Neural cell (in vitro differentiated cells): Measurements from ENCODE around the gene TRNAU1AP. TPM values are rescaled to one million over a fixed set of nuclear protein-coding genes. Genes with fewer than 3 reads are reported as not detected.
"Not testable (repeated sequence)": the region's sequence is repeated elsewhere in the genome, so short reads cannot be mapped to it uniquely, and the experiment has no call there.

Experiments
- H2AFZ ChIP-seq: fragments of 200-600, 300-800 bp; sonication (generic), shearing (Covaris generic); 2 replicates; pipeline ENCODE4 v1.6.0; 2014; ENCODE audit warnings: low read depth, mild to moderate bottlenecking, antibody characterized with exemption, low read length, moderate library complexity
- H3F3A ChIP-seq: fragments of 200-600 bp; shearing (Covaris generic); 2 replicates; pipeline ENCODE4 v1.6.1; 2016; ENCODE audit warnings: mild to moderate bottlenecking, moderate library complexity, mixed read lengths, antibody characterized with exemption, low read length; ENCODE audit not compliant: insufficient read depth, poor library complexity, severe bottlenecking
- H3K27ac ChIP-seq: fragments of 200-600, 300-800 bp; sonication (generic), shearing (Covaris generic); 2 replicates; pipeline ENCODE4 v1.5.1; 2014; ENCODE audit warnings: mild to moderate bottlenecking, low read length, moderate library complexity
- H3K27me3 ChIP-seq: fragments of 300-800, 200-600 bp; sonication (generic), shearing (Covaris generic); 2 replicates; pipeline ENCODE4 v1.6.0; 2014; ENCODE audit warnings: mild to moderate bottlenecking, low read depth, low read length, moderate library complexity; ENCODE audit not compliant: insufficient read depth
- H3K36me3 ChIP-seq: fragments of 300-800, 200-600 bp; sonication (generic), shearing (Covaris generic); 2 replicates; pipeline ENCODE4 v1.5.1; 2014; ENCODE audit warnings: mild to moderate bottlenecking, antibody characterized with exemption, low read length, moderate library complexity; ENCODE audit not compliant: insufficient read depth
- H3K4me2 ChIP-seq: fragments of 300-800, 200-600 bp; sonication (generic), shearing (Covaris generic); 2 replicates; pipeline ENCODE4 v1.6.0; 2014; ENCODE audit warnings: mild to moderate bottlenecking, low read length
- H3K4me3 ChIP-seq: fragments of 300-800, 200-600 bp; sonication (generic), shearing (Covaris generic); 2 replicates; pipeline ENCODE4 v1.5.1; 2014; ENCODE audit warnings: mild to moderate bottlenecking, low read length, moderate library complexity
- H3K79me2 ChIP-seq: fragments of 200-600 bp; shearing (Covaris generic); replicated peaks from 2 replicates; pipeline ENCODE4 v1.6.0; 2014; ENCODE audit warnings: mild to moderate bottlenecking, low read length, moderate library complexity; ENCODE audit not compliant: insufficient read depth
- H3K9ac ChIP-seq: fragments of 300-800, 200-600 bp; sonication (generic), shearing (Covaris generic); 2 replicates; pipeline ENCODE4 v1.6.1; 2016; ENCODE audit warnings: mild to moderate bottlenecking, low read length, mixed read lengths
- H3K9me2 ChIP-seq: fragments of 200-600 bp; shearing (Covaris generic); 2 replicates; pipeline ENCODE4 v1.6.1; 2016; ENCODE audit warnings: mild to moderate bottlenecking, low read length, mixed read lengths; ENCODE audit not compliant: insufficient read depth
- H3K9me3 ChIP-seq: fragments of 200-600, 300-800 bp; sonication (generic), shearing (Covaris generic); 2 replicates; pipeline ENCODE4 v1.6.1; 2016; ENCODE audit warnings: mild to moderate bottlenecking, mixed run types, low read length, moderate library complexity, mixed read lengths
- H4K20me1 ChIP-seq: fragments of 200-600 bp; shearing (Covaris generic); 2 replicates; pipeline ENCODE4 v1.6.1; 2016; ENCODE audit warnings: mild to moderate bottlenecking, mixed run types; ENCODE audit not compliant: insufficient read depth
- EP300 ChIP-seq: fragments of 450-650 bp; conservative IDR thresholded peaks from 2 replicates; pipeline ENCODE4 v1.6.1; 2014; ENCODE audit warnings: antibody characterized with exemption, mild to moderate bottlenecking, moderate library complexity; ENCODE audit not compliant: poor library complexity, severe bottlenecking
- EZH2 ChIP-seq: fragments of 200-600, 300-800 bp; shearing (Covaris generic), sonication (generic); IDR thresholded peaks from 2 replicates; pipeline ENCODE4 v1.6.1; 2014; ENCODE audit warnings: antibody characterized with exemption, low read length, borderline replicate concordance, mild to moderate bottlenecking; ENCODE audit not compliant: insufficient read depth, poor library complexity, severe bottlenecking
- MXI1 ChIP-seq: fragments of 450-650 bp; conservative IDR thresholded peaks from 2 replicates; pipeline ENCODE4 v1.6.1; 2014; ENCODE audit warnings: antibody characterized with exemption, mild to moderate bottlenecking; ENCODE audit not compliant: poor library complexity, severe bottlenecking
- POLR2AphosphoS5 ChIP-seq: IDR thresholded peaks from 2 replicates; pipeline ENCODE4 v1.6.1; 2012
- RAD21 ChIP-seq: fragments of 450-650 bp; conservative IDR thresholded peaks from 2 replicates; pipeline ENCODE4 v1.6.1; 2014; ENCODE audit warnings: antibody characterized with exemption, mild to moderate bottlenecking, moderate library complexity
- SMC3 ChIP-seq: fragments of 450-650 bp; conservative IDR thresholded peaks from 2 replicates; pipeline ENCODE4 v1.6.1; 2014; ENCODE audit warnings: antibody characterized with exemption, mild to moderate bottlenecking, moderate library complexity; ENCODE audit not compliant: poor library complexity
- TAF1 ChIP-seq: IDR thresholded peaks from 2 replicates; pipeline ENCODE4 v1.6.1; 2012; ENCODE audit warnings: low read depth
- polyA plus RNA-seq: library from polyadenylated mRNA; depleted of rRNA; stranded (reverse); fragments of >200 nt; gene quantifications from 2 replicates; pipeline ENCODE4 v1.2.3, GENCODE V29; 2014
- TF ChIP-seq, protein P1 (sequence below): fragments of 450-650 bp; IDR thresholded peaks from 2 replicates; pipeline ENCODE4 v1.5.1; 2014; ENCODE audit warnings: antibody characterized with exemption, mild to moderate bottlenecking, moderate library complexity; ENCODE audit not compliant: poor library complexity, severe bottlenecking
- TF ChIP-seq, protein P2 (sequence below): IDR thresholded peaks from 2 replicates; pipeline ENCODE4 v1.6.1; 2012; ENCODE audit warnings: borderline replicate concordance

The TRNAU1AP gene
- polyA plus RNA-seq, 1 donor from 2014 or later: 91.6 TPM

DNA sequence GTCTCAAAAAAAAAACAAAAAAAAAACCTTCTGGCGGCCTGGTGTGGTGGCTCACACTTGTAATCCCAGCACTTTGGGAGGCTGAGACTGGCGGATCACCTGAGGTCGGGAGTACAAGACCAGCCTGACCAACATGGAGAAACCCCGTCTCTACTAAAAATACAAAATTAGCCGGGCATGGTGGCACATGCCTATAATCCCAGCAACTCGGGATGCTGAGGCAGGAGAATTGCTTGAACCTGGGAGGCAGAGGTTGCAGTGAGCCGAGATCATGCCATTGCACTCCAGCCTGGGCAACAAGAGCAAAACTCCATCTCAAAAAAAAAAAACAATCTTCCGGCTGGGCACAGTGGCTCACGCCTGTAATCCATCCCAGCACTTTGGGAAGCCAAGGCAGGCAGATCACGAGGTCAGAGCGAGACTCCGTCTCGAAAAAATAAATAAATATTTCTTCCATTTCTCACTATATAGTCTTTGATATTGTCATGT lies 38.4 kb upstream of the TRNAU1AP start:
- H3K9me3 ChIP-seq, H2AFZ ChIP-seq, H3K27me3 ChIP-seq, H3K9me2 ChIP-seq, H3K9ac ChIP-seq, H4K20me1 ChIP-seq, H3K4me2 ChIP-seq, H3K4me3 ChIP-seq, H3K36me3 ChIP-seq, H3K27ac ChIP-seq, H3K79me2 ChIP-seq, H3F3A ChIP-seq: not testable (repeated sequence)

DNA sequence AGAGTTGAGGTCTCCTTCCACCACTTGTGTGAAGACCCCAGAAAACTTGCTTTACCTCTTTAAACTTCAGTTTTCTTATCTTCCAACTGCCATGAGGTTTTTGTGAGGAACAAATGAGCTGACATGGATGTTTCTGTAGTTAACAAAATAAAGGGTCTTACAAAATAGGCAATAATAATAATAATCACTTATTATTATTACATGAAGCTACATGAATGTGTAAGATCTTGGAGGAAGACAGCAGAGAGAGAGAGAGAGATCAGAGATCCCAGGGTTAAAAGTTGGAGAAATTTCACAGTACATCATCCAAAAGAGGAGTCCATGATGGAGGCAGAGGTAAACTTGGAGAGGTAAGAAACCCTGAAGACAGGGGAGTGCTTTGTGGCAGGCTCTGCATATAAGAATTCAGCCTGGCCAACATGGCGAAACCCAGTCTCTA lies 36.3 kb upstream of the TRNAU1AP start:
- Histone ChIP-seq H2AFZ (no peak overlapping the region), H3K4me2 (no peak overlapping the region), H4K20me1 (no peaks in the 10 kb centered on the region), H3K9me3 (no peaks in the 10 kb centered on the region), H3K79me2 (peaks cover 14% of the 10 kb centered on the region), H3K4me3 (no peak overlapping the region), H3K36me3 (no peaks in the 10 kb centered on the region), H3K27me3 (no peaks in the 10 kb centered on the region), H3K27ac (no peak overlapping the region), H3K9ac (no peak overlapping the region), H3K9me2 (no peaks in the 10 kb centered on the region), H3F3A (no peaks in the 10 kb centered on the region)
- TF ChIP-seq MXI1 (no peak), SMC3 (no peak), RAD21 (no peak), TAF1 (no peak), EP300 (no peak), EZH2 (no peak), POLR2AphosphoS5 (no peak)
- TF ChIP-seq, protein P1, sequence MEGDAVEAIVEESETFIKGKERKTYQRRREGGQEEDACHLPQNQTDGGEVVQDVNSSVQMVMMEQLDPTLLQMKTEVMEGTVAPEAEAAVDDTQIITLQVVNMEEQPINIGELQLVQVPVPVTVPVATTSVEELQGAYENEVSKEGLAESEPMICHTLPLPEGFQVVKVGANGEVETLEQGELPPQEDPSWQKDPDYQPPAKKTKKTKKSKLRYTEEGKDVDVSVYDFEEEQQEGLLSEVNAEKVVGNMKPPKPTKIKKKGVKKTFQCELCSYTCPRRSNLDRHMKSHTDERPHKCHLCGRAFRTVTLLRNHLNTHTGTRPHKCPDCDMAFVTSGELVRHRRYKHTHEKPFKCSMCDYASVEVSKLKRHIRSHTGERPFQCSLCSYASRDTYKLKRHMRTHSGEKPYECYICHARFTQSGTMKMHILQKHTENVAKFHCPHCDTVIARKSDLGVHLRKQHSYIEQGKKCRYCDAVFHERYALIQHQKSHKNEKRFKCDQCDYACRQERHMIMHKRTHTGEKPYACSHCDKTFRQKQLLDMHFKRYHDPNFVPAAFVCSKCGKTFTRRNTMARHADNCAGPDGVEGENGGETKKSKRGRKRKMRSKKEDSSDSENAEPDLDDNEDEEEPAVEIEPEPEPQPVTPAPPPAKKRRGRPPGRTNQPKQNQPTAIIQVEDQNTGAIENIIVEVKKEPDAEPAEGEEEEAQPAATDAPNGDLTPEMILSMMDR: no peak
- TF ChIP-seq, protein P2, sequence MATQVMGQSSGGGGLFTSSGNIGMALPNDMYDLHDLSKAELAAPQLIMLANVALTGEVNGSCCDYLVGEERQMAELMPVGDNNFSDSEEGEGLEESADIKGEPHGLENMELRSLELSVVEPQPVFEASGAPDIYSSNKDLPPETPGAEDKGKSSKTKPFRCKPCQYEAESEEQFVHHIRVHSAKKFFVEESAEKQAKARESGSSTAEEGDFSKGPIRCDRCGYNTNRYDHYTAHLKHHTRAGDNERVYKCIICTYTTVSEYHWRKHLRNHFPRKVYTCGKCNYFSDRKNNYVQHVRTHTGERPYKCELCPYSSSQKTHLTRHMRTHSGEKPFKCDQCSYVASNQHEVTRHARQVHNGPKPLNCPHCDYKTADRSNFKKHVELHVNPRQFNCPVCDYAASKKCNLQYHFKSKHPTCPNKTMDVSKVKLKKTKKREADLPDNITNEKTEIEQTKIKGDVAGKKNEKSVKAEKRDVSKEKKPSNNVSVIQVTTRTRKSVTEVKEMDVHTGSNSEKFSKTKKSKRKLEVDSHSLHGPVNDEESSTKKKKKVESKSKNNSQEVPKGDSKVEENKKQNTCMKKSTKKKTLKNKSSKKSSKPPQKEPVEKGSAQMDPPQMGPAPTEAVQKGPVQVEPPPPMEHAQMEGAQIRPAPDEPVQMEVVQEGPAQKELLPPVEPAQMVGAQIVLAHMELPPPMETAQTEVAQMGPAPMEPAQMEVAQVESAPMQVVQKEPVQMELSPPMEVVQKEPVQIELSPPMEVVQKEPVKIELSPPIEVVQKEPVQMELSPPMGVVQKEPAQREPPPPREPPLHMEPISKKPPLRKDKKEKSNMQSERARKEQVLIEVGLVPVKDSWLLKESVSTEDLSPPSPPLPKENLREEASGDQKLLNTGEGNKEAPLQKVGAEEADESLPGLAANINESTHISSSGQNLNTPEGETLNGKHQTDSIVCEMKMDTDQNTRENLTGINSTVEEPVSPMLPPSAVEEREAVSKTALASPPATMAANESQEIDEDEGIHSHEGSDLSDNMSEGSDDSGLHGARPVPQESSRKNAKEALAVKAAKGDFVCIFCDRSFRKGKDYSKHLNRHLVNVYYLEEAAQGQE: no peak

DNA sequence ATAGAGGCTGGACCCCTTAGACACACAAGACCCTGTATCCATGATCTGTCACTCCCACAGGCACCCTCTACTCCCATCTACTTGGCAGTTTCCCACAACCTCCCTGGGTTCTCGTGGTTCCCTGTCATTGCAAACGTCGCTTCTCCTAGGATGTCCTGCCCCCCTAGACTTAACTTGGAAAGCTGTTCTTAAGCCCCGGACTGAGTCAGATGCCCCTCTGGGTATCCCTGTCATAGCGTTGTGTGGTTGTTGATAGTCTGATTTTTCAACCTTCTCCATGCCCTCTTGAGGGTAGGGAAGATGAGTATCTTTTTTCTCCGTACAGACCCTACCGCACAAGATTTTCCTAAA lies 35.3 kb upstream of the TRNAU1AP start:
- Histone ChIP-seq H3F3A (no peaks in the 10 kb centered on the region), H3K36me3 (no peaks in the 10 kb centered on the region), H3K9ac (peak overlapping the region; percentile 79), H2AFZ (peak overlapping the region; percentile 38), H3K4me2 (peak overlapping the region; percentile 39), H3K27me3 (no peaks in the 10 kb centered on the region), H3K9me3 (no peaks in the 10 kb centered on the region), H3K9me2 (no peaks in the 10 kb centered on the region), H3K27ac (peak overlapping the region; percentile 63), H3K79me2 (peaks cover 14% of the 10 kb centered on the region), H4K20me1 (no peaks in the 10 kb centered on the region), H3K4me3 (peak overlapping the region; percentile 83)
- TF ChIP-seq, protein P2: no peak
- TF ChIP-seq, protein P1: no peak
- no peak for TF ChIP-seq EP300
- no peak for TF ChIP-seq TAF1
- TF ChIP-seq POLR2AphosphoS5: no peak
- no peak for TF ChIP-seq EZH2
- no peak for TF ChIP-seq RAD21
- no peak for TF ChIP-seq MXI1
- TF ChIP-seq SMC3: no peak
